ENCODE results near the gene CBX7. TPM values are rescaled to one million over a fixed set of nuclear protein-coding genes. Genes with fewer than 3 reads are reported as not detected.

The CBX7 gene
- 1.3 and 3.2 TPM in 2 replicates for total RNA-seq

DNA sequence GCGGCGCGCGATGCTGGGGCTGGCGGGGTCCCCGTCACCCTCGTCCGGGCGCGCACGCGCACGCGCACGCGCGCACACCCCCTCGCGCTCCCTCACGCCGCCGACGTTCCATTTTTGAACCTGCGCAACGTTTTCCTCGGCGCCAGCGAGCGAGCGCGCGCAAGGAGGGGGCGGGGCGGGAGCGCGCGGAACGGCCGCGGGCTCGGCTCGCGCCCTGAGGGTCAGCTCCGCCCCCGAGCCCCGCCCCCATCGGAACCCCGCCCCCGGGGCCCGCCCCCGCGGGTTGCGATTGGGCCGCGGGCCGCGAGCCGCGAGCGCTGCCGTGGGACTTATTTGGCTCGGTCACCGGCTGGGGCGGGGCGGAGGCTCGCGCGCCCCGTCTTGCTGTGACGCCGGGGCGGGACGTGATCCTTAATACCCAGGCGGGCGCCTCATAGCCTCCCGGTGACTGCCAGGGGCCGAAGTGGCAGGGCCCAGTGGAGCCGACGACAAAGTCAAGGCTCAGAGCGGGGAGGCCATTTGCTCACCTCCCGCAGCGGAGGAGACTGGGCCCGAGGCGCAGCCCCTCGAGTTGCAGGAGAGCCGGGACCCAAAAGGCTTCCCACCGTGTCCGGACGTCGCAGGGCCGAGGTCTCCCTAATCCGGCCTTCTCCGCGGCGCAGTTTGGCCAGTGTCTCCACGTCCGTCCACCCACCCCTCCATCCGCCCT, at the start of gene CBX7:
Gene CBX7 (minus strand): TSS at position 170 of the 709 bp plus-strand sequence. CDS start 236 bp downstream, outside the sequence.

DNA sequence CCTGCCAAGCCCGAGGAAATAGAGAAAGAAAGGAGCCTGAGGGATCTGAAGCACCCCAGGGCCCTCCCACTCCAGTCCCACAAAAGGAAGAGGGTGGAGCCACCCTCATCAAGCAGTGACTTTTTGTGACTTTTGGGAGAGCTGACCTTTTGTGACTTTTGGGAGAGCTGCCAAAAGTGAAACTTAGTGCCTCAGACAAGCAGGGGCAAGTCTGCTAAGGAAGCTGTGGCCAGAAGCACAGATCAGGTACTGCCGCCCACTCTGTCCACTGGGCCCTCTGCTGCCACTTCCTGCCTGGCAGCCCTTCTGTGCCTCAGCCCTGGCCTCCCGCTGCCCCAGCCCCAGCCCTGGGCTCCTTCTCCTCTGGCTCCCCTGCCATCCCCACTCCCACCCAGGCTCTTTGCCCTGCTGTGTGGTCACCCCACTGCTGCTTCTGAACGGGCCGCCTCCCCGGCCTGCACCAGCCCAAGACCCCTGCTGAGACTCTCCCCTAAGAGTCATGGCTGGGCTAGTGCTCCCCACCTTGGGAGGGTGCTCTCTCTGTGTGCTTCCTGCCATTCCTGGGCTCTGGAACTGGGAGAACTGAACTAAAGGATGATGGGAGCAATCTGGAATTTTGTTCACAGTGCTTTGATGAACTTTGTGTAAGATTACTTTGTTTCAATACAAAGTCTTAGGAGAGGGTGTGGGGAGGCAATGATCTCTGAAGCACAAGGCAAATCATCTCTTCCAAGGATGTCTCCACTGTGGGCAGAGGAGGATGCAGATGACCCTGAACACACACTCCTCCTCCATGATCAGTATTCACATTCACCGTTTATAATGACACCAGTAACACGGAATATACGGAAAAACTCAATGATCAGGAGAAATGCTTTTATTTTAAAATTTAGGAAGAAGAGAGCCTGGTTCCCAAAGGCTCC, 55.1 kb downstream of the CBX7 start, which contains the start of gene APOBEC3H:
Gene APOBEC3H (plus strand): TSS at position 147 of the 923 bp plus-strand sequence. CDS start 3,035 bp downstream, outside the sequence.

Other genes with a start within 250 kb of the CBX7 start
- gene APOBEC3A, start 195.1 kb downstream of the CBX7 start, total RNA-seq = not detected in 2 replicates
- 2.3 and 3.5 TPM in 2 replicates for gene APOBEC3B, start 170.3 kb downstream of the CBX7 start, total RNA-seq
- gene APOBEC3C, start 138.4 kb downstream of the CBX7 start, total RNA-seq = 1.3 and 1.7 TPM in 2 replicates
- 1.4 and 1.9 TPM in 2 replicates for gene APOBEC3D, start 131.6 kb downstream of the CBX7 start, total RNA-seq
- 4.5 and 5.2 TPM in 2 replicates for gene APOBEC3F, start 111.8 kb downstream of the CBX7 start, total RNA-seq
- gene APOBEC3G, start 75.4 kb downstream of the CBX7 start, total RNA-seq = 2.9 and 17.6 TPM in 2 replicates
- 0.32 TPM in 1 of 2 replicates, not detected in the other for gene APOBEC3H, start 55.4 kb downstream of the CBX7 start, total RNA-seq
- 43.6 and 51.0 TPM in 2 replicates for gene PDGFB, start 92.3 kb upstream of the CBX7 start, total RNA-seq
- gene RPL3, start 166.9 kb upstream of the CBX7 start, total RNA-seq = 1,675 and 4,052 TPM in 2 replicates
- 1.8 and 2.6 TPM in 2 replicates for gene SYNGR1, start 197.3 kb upstream of the CBX7 start, total RNA-seq
- gene TAB1, start 247.1 kb upstream of the CBX7 start, total RNA-seq = 10.1 and 13.5 TPM in 2 replicates